Measurements from ENCODE around the gene ADCY5.
"Not testable (repeated sequence)": the region's sequence is repeated elsewhere in the genome, so short reads cannot be mapped to it uniquely, and the experiment has no call there.

Gene ADCY5

DNA sequence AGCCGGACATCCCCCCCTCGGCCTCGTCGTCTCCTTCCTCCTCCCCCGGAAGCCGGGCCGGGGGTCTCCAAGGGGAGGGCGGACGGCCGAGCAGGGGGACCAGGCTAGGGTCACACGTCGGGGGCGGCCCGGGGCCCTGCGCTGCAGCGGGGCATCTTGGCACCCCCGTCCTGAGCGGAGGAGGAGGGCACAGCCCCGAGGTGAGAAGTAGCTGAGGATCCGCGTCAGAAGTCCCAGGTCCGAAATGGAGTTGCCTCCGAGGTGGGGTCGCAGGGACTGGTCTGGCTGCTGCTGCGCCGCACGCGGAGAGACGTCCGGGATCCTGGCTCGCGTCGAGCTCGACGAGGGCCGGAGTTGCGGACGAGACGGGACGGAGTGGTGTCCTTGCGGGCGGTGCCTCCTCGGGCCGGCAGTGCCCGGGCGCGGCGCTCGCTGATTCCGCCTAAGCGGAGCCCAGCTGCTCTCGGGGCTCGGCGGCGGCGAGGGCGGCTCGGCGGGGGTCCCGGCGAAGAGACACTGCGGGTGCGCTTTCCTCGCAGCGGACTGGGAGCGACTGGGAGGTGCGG lies at the start of gene ADCY5:
ADCY5 (minus strand) TSS at position 555 of the 566 bp plus-strand sequence; CDS start at position 10, 545 bp downstream.
- DNase-seq, result peak; percentile 25

DNA sequence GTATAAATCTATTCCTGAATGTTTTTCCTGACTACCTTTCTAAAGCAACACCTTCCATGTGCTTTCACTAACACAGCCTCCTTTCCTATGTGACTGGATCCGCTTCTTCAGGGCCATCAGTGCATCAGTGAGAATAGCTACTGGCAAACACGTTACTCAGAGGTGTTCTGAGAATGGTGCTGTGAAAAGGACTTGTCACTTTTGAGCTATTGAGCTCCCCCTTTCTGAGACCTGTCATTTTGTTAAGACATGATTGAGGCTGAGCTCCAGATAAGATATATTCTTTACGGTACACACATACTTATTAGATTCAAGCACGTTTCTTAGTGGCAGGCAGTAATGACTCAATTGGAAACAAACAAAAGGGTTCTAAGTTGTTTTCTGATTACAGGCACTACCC lies 45.0 kb upstream of the ADCY5 start:
- no peak for DNase-seq

DNA sequence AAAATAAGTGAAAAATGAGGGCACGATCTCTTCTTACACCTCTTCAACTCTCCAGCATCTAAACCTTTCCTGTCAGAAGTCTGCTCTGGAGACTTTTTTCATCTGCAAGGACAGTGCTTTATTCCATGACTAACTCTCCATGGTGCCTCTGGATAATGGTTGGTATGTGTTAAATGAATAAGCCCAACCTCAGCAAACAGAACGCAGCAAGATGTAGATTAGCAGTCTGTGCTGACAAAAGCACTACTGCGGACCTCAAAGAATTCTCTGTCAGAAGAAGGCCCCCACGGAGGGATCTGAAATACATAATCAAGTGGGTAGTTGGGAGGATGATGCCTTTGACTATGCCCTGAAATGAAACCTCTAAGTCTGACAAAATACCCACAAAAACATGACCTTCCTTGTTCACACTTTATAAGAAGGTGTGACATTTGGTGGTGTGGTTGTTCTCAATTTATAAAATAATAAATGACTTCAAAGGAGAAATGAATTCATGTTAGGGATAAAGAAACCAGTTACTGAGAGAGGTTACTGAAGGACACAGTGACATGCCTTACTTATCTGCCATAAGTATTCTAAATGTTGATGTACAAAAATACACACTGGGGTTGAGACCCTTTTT lies 43.2 kb upstream of the ADCY5 start:
- no peak for DNase-seq

DNA sequence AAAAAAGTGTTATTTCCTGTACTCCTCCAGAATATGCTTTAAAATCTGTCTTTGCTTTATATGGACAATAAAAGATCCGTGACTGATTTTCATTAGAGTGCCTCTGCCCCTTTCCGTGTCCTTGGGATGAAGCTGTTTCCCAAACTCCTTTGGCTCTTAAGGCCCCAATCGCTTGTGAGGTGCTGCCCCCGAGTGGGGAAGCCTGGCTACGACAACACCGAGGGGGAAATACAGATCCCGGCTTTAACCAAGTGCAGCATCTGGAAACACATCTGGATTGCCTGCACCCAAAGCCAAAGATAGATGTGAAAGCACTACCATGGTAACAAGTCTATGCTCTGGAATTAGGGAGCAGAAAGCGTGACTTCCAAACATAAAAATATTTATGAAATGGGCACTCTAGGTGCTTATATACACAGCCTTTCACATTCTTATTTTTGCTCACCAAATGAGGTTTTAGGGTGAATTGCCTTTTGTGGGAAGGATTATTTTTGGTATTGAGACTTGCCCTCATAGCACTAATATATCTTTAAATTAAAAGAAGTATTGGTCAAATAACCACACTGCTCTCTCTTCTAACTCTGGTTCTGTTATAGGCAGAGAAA lies 40.6 kb upstream of the ADCY5 start:
- peak; percentile 68 for DNase-seq

DNA sequence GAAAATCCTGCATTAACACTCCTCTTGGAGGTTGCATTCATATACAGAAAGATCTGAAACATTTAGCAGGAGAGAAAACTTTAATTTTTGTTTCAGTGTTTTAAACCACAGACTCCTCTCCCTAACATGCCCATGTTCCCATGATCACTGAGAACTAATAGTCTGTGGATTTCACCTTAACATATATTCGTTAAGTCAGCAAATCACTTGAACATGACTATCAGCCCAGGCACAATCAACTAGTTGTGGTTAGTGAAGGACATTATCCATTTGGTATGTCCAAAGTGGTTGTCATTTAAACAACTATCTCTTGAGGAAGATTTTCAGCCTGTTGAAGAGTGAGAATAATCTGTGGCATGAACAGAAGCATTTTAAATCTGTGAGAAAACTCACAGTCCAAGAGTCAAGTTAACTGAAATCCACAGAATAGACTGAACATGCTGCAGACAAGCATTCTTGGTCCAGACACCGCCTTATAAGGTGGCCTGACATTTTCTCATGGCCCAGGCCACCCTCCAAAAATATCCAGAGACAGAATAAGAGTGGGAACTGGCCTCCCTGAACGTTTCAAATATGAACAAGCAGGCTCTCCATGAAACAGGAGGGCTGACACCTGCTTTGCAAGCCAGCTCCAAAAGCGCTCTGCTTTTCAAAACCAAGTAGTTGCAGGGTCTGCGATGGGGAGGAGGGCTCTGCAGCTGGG lies 39.9 kb upstream of the ADCY5 start:
- no peak for DNase-seq

DNA sequence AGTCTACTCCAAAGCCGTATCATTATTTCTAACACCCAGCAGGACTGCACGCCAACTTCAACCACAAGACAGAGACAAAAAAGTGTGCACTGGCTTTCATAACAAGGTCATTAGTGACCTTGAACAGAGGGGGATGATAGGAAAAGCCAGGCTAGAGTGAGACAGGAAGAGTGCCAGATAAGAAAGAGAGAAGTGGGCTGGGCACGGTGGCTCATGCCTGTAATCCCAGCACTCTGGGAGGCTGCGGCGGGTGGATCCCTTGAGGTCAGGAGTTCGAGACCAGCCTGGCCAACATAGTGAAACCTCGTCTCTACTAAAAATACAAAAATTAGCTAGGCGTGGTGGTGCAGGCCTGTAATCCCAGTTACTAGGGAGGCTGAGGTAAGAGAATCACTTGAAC lies 38.2 kb upstream of the ADCY5 start:
- DNase-seq, result not testable (repeated sequence)

DNA sequence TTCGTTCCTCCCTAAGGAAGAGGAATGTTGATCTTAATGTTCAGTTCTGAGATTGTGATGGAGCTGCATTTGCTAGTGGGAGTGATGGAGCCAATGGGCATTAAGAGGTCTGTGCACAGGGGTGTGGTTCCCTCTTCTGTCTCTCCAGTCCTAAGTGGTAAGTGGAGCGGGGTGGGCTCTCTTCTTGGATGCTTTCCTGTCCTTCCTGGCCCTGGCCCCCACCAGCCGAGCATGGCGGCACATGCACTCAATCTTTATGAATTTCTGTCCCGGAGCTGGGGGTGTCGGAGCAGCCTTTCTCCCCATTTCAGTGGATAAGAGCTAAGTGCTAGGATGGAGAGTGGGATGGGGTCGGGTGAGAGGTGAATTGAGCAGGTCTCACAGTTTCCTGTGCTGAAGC lies 37.6 kb upstream of the ADCY5 start:
- no peak for DNase-seq

DNA sequence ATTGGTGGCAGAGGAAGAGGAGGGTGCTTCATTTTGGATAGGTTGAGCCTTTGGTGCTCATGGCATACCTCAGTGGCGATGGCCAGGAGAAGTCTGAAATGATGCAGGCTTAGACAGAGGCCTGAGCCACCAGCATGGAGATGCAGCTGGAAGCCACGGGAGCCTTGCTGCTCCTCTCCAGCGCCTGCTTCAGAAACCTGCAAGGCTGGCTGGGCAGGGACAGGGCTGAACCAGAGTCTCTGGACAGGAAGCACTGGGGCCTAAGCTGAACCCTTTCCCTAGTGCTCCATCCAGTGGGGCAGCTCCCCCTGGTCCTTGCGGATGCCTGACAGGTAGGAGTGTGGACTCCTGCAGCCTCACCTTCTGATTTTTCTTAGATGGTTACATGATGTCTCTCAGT lies 36.7 kb upstream of the ADCY5 start:
- no peak for DNase-seq

DNA sequence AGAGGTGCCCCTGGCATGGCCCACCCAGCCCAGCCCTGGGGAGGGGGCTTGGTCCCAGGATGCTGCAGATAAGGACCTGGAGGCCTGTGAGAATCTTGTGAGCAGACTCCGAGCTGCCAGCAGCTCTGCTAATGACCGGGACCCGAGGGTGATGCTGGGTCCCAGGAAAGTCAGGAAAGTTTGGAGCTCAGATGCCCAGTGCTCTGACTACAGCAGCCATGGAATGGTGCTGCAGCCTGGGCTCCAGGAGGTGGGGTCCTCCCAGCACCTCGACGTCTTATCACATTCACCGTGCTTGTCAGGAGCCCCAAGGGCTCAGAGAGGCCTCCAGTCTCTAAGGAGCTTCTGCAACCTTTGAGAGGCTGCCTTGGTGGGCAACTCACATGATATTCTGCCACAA lies 34.3 kb upstream of the ADCY5 start:
- no peak for DNase-seq

DNA sequence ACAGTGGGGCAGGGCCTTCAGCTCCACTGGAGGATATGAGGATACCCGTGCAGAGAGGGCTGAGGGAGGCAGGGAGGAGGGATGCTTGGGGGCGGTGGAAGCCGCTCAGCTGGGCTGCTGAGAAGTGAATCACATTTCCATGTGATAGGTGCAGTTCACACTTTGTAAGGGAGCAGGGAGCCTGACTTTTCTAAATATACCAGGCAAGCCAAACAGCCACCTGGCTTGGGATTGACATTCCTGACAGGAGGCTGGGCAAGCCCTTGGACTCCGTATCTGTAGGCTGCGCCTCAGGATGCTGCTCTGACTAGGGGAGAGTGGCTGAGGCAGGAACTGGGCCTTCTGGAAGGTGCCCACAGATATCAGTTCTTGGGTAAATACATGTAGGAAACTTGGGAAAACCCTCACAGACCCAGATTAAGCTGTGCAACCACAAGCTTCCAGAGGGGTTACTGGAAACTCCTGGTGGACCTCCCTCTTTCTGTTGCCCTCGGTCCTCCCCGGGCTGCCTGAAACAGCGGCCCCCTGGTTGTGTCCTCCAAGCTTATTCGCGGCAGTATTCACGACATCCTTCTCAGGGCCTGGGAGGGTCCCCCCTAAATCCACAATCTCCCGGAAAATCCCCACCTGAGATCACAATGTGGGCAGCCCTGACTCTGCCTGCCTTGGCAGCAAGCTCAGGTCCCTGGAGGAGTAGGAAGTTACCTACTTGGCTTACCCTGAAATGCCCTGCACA lies 33.0 kb upstream of the ADCY5 start:
- DNase-seq, result no peak

DNA sequence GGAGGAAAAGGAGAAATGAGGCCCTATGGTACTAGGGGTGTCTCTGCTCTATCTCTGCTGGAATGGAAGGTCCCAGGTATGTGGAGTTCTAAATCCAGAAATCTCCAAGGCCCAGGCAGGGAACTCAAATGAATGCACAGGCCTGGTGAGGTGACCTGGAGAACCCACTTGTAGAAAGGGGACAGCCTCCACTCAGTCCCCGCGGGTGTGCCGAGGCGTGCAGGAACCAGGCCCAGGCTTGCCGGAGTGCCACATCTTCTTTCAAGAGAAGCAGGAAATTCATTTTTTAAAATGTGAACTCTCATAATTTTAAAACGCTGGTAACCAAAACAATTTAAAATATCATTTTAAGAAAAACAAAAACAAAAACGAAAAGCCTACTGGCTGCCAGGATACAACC lies 32.2 kb upstream of the ADCY5 start:
- no peak for DNase-seq

DNA sequence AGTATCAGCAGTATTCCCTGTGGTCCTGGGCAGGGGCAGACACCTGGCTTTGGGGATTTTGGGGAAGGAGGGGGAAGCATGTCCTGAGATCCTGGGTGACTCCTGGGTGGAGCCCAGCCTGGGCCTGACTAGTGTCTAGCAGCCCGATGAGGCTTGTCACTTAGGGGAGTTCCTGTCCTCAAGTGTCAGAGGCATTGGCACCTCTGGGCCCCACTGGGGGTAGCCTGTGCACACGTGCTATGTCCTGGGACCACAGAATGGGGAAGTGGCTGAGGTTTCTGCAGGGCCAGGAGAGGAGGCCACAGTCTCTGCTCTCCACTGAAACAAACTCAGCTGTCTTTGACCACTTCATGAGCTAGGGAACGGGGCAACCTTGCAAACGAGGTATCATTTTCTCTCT lies 31.5 kb upstream of the ADCY5 start:
- DNase-seq, result no peak

DNA sequence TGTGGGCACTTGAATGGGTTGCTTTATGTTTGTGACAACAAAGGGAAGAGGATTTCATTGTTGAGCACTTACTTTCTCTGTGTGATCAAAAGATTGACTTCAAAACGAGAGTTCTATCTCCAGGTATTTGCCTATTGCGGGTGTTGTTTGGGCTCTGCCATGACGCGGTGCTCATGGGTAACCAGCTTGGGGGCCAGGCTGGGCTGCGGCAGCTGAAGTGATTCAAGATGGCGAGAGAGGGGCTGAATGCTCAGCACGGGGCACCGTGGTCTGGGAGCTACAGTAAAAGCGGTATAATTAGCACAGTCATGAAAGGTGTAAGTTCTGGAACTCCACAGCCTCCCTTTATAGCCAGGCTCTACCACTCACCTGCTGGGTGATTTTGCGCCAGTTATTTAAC lies 31.0 kb upstream of the ADCY5 start:
- DNase-seq, result no peak

DNA sequence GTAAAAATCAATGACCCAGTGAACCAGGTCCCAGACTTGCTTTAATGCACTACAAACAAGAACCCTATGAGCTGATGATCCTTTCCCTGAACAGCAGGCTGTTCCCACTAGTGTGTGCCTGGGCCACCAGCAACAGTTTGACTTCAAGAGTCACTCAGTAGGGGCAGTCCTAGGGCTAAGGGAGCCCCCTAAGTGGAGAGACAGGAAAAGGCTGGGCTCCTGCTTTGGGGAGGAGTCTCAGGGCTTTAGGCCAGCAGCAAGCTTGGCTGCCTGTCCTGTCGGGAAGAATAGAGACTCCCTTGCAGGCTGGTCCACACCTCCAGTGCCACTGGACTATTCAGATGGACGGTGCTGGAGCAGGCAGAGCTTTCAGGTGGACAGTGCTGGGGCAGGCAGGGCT lies 29.4 kb upstream of the ADCY5 start:
- no peak for DNase-seq

DNA sequence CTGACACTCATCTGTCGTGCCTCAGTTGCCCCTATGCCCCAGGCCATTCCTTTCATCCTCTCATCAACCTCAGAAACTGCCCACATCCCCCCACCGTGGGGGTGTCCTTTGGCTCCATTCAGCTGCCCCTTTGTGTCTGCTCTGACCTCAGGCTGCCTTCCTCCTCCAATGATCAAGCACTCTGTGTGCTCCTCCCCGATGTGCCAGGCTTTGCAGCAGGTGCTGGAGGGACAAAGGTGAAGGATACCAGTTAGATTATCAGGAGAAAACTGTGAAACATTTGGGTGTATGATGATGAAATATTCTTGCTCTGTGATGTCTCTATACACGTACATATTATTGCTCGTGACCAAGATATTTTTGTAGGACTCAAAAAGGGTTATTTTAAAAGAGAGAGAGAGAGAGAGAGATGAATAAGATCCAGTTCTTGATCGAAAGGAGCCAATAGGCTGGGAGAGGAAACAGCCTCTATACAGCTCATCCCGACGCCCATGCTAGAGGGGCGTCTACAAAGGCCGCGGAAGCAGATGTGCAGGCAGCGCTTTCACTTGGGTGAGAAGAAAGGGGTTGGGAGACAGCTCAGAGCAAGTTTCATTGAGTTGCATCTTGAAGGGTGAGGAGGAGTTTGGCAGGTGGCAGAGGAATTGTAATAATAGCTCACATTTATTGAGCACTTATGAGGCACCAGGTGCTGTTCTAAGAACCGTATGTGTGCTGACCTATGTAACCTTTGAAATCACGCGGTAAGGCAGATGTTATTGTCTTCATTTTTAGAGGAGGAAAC lies 28.3 kb upstream of the ADCY5 start:
- DNase-seq, result peak; percentile 29

DNA sequence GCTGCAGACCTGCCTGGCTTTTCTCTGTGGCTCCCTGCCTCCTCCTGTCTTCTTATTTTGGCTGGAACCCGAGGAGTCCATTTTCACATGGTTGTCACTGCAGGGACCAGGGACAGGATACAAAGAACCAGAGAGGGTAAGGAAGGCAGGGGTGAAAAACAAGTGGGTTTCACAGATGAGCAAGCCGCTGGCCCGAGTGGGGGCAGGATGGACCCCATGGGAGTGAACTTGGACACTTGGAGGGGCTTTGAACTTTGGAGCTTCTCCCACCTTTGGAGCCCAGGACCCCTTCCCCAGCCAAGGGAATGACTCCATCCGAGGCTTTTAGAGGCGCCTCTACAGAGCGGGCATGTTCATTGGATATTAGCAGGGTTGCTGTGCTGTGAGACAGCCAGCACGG lies 26.9 kb upstream of the ADCY5 start:
- no peak for DNase-seq

DNA sequence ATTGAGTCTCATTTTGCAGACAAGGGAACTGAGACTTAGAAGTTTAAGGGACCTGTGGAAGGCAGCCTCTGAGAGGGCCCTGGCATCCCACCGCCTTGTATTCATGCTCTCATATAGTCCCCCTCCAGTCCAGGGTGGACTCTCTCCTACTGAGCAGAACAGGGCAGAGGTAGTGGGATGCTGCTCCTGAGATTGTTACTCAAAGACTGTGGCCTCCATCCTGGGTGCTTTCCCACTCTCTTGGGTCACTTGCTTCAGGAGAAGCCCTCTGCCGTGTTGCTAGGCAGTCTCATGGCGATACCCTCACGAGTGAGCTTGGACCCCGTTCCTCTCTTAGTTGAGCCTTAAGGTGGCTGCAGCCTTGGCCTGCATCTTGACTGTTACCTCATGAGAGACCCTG lies 22.2 kb upstream of the ADCY5 start:
- no peak for DNase-seq

DNA sequence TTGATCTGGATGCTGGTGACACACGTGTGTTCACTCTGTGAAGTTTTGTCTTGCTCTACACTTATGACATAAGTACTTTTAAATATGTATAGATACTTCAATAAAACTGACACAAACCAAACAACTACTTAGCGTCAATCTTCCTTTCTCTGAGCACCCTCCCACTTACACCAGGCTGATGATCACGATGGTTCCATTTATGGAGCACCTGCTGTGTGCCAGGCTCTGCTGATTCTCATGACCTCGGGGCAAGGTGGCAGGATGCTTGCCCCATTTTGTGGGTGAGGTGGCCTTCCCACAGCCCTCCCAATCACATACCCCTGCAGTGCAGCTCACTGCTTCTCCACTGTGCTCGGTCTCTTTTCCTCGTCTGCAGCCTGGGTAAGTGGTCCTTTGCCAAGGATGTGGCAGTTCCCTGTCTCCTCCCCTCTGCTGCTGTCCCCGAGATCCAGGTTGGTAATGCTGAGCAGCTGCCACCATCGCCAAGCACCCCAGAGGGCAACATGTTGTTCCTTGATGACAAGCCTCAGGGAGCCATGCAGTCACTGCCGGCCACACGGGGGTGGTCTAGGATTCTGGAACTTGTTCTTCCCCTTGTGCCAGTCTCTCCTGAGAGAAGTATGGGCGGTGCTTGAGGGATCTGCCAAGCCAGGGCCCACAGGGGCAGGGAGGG lies 20.6 kb upstream of the ADCY5 start:
- no peak for DNase-seq

DNA sequence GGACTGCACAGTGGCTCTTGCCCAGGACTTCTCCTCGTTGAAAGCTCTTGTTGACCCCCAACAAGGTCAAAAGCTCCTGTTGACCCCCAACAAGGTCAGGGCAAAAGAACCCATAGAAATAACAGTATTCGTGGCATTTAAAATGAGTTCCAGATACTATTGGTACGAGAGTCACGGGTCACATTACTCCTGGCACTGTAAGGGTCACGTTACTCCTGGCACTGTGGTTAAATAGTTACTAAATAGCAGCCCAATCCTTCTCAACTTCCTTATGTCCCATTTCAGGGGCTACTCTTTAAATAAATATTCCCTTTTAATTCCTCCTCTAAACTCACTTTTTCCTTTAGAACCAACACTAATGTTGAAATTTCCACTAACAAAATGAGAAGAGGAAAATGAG lies 18.2 kb upstream of the ADCY5 start:
- no peak for DNase-seq

DNA sequence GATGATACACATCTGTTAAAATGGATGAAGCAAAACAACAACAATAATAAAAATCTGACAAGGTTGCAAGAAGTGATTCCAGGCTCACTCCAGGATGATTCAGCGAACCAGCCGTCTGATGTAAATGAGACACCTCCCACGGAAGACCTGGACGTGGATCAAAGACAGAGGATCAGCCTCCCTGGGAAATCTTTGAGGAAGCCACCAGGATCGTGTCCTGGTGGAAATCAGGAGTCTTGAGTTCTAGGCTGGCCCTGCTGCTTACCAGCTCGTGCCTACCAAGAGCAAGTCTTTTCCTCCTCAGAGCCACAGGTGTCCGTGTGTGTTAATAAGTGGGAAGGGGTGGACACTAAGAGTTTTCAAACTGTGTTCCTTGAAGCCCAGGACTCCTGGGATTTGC lies 15.3 kb upstream of the ADCY5 start:
- no peak for DNase-seq

DNA sequence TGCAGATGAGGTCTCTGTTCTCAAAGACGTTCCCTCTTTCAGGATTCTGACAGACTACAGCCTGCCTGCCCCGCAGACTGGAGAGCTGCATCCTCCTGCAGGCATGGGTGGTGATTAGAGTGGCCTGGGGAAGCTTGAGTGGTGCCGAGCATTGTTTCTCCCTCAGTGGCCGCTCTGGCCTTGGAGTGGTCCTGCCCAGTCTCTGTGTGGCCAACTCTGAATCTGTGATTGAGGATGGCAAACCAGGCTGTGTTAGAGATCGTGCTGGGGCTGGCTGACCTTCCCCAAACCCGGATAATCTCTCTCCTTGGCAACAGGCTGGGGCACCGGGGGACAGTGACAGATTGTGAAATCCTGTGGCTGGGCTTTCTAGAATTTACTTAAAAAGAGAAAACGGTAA lies 11.0 kb upstream of the ADCY5 start:
- DNase-seq, result no peak

DNA sequence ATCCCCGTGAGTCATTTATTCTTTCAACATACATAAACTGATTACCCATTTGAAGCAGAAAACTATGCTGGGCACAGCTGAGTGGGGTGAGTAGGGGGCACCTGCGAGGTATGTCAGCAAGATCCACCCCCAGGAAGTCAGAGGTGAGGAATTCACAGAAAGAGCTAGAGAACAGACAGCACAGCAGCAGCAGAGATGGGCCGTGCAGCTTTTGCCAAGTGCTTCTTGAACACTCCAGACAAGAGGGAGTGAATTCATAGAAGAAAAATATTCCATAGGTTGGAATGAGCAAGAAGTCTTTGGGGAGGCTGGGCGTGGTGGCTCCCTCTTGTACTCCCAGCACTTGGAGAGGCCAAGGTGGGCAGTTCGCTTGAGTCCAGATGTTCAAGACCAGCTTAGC lies 9.4 kb upstream of the ADCY5 start:
- no peak for DNase-seq
